HG03457 (cell line): ENCODE measurements around the gene PDIA2.
"Not testable (repeated sequence)": the region's sequence is repeated elsewhere in the genome, so short reads cannot be mapped to it uniquely, and the experiment has no call there.

Experiments
- ATAC-seq: cut with Tn5 transposase; IDR thresholded peaks from one replicate; pipeline ENCODE4 v1.9.1; 2021; ENCODE audit warnings: moderate number of reproducible peaks; ENCODE audit not compliant: unreplicated experiment

Gene PDIA2, protein sequence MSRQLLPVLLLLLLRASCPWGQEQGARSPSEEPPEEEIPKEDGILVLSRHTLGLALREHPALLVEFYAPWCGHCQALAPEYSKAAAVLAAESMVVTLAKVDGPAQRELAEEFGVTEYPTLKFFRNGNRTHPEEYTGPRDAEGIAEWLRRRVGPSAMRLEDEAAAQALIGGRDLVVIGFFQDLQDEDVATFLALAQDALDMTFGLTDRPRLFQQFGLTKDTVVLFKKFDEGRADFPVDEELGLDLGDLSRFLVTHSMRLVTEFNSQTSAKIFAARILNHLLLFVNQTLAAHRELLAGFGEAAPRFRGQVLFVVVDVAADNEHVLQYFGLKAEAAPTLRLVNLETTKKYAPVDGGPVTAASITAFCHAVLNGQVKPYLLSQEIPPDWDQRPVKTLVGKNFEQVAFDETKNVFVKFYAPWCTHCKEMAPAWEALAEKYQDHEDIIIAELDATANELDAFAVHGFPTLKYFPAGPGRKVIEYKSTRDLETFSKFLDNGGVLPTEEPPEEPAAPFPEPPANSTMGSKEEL

GRCh38 chr16:283033-283805, at the start of gene PDIA2:
PDIA2 (plus strand) TSS chr16:283164; CDS start chr16:283170, 6 bp downstream.
- ATAC-seq: no peak

DNA sequence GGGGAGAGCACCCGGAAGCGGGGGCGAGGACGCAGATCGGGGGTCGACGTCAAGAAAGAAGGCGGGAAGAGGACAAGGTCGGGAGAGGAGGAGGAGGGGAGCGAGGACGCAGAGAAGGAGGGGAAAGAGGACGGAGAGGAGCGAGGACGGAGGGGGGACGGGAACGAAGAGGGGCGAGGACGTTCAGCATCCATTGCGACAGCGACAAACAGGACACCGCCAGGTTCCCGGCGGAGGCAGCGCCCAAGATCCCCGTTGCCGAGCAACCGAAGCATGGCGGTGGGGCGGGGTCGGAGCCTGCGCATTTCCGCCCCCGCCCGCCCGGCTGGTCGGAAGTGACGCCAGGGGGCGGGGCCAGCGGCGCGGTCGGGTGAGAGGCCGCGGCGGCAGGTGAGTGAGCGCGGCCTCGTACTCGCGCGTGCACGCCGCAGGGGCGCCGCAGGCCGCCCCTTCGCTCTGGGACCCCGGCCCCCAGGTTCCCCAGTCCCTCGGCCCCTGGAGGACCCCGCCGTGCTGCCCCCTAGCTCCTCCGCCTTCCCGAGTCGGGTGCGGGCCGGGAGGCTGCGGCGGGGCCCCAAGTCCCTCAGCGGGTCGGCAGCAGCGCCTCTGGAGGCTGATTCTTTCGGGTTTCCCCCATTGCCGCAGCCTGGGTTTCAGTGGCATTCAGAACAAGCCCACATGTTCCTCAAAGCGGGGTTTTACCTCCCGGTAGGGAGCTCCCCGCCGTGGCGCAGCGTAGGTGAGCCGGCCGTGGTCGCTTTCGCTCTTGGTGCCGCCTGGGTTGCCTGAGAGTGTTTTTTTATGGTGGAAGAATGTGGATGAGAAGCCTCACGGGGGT, 48.3 kb upstream of the PDIA2 start, which contains the start of gene FAM234A:
FAM234A (plus strand) TSS at position 354 of the 838 bp plus-strand sequence. CDS start 19,593 bp downstream, outside the sequence.
- ATAC-seq: peak; percentile 75

- no peak for ATAC-seq
Measured at GRCh38 chr16:239948-240277, 43.1 kb upstream of the PDIA2 start.

- no peak for ATAC-seq
Measured at GRCh38 chr16:240559-240958, 42.4 kb upstream of the PDIA2 start.

DNA sequence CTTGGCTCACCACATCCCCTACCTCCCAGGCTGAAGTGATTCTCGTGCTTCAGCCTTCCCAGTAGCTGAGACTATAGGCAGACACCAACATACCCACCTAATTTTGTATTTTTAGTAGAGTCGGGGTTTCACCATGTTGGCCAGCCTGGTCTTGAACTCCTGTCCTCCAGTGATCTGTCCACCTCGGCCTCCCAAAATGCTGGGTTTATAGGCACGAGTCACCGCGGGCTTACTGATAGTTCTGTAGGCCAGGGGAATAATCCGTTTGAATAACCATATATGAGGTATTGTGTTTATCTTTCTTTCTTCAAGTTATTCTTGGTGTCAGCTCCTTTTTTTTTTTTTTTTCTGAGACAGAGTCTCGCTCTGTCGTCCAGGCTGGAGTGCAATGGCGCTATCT, 40.7 kb upstream of the PDIA2 start:
- no peak for ATAC-seq

DNA sequence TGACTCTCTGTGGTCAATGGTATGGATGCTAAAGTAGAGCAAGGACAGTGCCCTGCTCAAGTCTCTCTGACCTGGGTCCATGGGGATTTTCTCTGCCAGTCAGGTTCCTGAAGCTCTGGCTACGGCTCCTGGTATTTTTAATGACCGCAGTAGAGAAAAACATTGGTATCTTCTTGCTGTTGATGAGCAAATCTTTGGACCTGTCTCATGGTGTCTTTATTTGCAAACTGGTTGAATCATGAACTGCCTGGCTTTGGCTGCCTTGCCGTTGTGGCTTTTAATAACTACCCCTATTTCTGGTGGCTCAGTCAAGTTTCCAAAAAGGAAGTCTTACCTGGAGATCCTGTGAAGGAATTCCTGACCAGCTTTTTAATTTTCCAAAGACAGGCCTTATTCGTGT, 39.6 kb upstream of the PDIA2 start:
- no peak for ATAC-seq

- ATAC-seq: no peak
Measured at GRCh38 chr16:245105-245504, 37.9 kb upstream of the PDIA2 start.

GRCh38 chr16:247027-247426, 35.9 kb upstream of the PDIA2 start:
- ATAC-seq: no peak

DNA sequence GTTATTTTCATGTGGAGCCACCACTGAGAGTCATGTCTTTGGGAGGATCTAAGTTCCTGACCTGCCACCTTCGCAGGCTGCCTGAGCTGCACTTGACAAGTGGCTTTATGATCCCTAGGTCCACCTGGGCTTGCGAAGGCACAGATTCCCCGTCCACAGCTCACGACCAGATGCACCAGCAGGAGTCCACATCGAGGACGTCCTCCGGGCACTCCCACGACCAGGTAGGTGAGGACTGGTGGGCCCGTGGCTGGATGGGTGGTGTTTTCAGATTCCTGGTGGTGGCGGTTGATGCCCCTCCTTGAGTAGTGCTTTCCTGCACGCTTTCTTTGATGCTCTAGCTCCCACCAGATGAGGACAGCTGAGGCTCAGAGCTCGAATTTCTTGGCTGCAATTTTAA, 33.5 kb upstream of the PDIA2 start:
- no peak for ATAC-seq

DNA sequence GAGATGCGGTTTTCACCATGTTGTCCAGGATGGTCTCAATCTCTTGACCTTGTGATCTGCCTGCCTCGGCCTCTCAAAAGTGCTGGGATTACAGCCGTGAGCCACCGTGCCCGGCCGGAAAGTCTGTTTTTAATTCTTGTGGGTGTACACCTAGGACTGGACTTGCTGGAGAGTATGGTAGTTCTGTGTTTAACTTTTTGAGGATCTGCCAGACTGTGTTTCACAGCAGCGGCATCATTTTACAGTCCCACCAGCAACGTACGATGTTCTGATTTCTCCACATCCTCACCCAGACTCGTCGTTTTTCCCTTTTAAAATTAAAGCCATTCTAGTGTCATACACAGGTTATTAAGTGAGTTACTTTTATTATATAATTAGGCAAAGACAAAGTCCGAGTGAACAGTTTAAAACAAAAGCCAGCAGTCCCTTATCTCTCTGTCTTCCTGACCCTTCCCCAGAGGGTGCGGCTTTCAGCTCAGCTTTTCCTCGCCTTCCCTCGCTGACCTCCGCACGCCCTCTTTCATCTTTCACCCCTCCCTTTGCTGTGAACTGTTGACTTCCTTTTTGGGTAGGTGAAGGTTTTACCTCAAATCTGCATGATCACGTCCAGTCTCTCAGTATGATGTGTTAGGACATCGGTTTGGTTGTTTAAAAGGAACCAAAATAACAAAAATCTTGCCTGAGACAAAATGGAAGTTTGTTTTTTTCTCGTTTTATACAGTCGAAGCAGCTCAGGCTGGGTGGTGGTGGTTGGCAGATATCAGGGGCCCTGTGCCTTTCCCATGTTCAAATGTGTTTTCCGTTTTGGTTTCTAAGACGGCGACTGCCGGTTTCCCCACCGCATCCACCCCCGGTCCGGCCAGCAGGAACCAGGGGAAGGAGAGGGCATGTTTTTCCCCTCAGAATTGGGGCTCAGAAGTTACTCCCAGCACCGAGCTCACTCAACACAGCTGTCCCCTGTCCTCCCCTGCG, 30.3 kb upstream of the PDIA2 start:
- ATAC-seq: no peak

DNA sequence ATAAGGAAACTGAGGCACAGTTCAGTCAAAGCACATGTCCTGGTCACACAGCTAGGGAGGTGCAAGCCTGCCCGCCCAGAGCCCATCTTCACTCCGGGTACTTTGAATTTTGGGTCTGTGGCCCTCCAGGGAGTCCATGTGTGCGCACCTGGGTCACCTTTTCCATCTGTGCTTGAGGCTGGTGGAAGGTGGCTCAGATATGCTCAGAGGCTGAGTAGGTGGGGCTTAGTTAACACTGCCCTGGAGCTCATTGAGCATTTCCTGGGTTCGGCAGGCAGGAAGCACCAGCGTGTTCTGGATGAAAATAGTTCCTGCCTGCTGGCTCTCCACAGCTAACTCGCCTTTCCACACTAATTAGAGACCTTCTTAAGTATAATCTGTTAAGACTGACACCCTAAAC, 29.1 kb upstream of the PDIA2 start:
- no peak for ATAC-seq

- ATAC-seq: no peak
Measured at GRCh38 chr16:254461-254860, 28.5 kb upstream of the PDIA2 start.

DNA sequence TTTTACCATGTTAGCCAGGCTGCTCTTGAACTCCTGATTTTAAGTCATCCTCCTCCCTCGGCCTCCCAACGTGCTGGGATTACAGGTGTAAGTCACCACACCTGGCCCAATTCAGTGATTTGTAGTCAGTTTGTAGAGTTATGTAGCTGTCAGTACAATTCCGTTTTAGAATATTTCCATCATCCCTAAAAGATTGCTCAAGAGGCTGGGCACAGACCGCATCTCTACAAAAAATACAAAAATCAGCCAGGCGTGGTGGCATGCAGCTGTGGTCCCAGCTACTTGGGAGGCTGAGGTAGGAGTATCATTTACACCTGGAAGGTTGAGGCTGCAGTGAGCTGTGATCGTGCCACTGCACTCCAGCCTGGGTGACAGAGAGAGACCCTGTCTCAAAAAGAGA, 27.8 kb upstream of the PDIA2 start:
- ATAC-seq: no peak

DNA sequence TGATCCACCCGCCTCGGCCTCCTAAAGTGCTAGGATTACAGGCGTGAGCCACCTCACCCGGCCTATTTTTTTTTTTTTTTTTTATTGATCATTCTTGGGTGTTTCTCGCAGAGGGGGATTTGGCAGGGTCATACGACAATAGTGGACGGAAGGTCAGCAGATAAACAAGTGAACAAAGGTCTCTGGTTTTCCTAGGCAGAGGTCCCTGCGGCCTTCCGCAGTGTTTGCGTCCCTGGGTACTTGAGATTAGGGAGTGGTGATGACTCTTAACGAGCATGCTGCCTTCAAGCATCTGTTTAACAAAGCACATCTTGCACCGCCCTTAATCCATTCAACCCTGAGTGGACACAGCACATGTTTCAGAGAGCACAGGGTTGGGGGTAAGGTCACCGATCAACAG, 24.9 kb upstream of the PDIA2 start:
- ATAC-seq: not testable (repeated sequence)

DNA sequence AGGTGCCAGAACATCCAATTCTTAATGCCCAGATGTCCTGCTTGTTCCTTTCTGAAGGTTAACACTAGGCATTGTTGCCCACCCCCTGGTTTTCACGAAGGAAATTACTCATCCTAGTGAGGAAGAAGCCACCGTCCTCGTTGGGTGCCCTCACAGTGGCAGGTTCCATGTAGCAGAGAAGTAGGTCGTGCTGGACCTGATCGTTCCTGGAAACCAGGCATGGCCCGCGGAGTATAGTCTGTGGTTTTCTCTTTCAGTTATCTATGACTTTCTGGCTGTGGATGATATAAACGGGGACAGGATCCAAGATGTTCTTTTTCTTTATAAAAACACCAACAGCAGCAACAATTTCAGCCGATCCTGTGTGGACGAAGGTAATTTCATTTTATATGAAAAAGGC, 23.7 kb upstream of the PDIA2 start:
- ATAC-seq: no peak

DNA sequence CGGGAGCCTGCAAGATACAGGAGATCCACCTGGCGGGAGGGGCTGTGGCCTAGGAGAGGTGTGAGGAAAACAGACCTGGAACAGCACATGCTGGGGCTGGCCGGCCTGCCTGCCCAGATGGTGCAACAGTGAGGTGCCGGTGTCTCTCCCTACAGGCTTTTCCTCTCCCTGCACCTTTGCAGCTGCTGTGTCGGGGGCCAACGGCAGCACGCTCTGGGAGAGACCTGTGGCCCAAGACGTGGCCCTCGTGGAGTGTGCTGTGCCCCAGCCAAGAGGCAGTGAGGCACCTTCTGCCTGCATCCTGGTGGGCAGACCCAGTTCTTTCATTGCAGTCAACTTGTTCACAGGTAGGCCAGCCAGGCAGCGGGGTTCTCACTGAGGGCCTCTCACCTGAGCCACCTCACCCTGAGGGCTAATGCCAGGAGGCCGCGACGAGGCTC, 23.1 kb upstream of the PDIA2 start:
- ATAC-seq: no peak

GRCh38 chr16:260326-260725, 22.6 kb upstream of the PDIA2 start:
- no peak for ATAC-seq

GRCh38 chr16:261031-261691, 21.8 kb upstream of the PDIA2 start:
- ATAC-seq: no peak

GRCh38 chr16:262121-262745, 20.7 kb upstream of the PDIA2 start:
- no peak for ATAC-seq
